Left ventricle myocardium inferior (tissue), 1 donor: Measurements from ENCODE around the gene CTDSPL2. TPM values are rescaled to one million over a fixed set of nuclear protein-coding genes. Genes with fewer than 3 reads are reported as not detected.

Source experiments
- DNase-seq: peaks from one replicate; pipeline ENCODE4 v3.0.0-alpha.2; 2020
- H3K27ac ChIP-seq: fragments of 200-600 bp; replicated peaks from 2 replicates; pipeline ENCODE4 v1.8.0; 2021
- H3K27me3 ChIP-seq: fragments of 200-600 bp; 2 replicates; pipeline ENCODE4 v1.8.0; 2021; ENCODE audit warnings: low read depth
- H3K36me3 ChIP-seq: fragments of 200-600 bp; 2 replicates; pipeline ENCODE4 v1.8.0; 2021
- H3K4me1 ChIP-seq: fragments of 200-600 bp; 2 replicates; pipeline ENCODE4 v1.8.0; 2021
- H3K4me3 ChIP-seq: fragments of 200-600 bp; 2 replicates; pipeline ENCODE4 v1.8.0; 2021; ENCODE audit warnings: mild to moderate bottlenecking, moderate library complexity
- H3K9me3 ChIP-seq: fragments of 200-600 bp; replicated peaks from 2 replicates; pipeline ENCODE4 v1.8.0; 2021
- CTCF ChIP-seq: fragments of 200-600 bp; IDR thresholded peaks from 2 replicates; pipeline ENCODE4 v1.8.0; 2021; ENCODE audit warnings: antibody characterized with exemption, mild to moderate bottlenecking, borderline replicate concordance
- intact Hi-C: fragments of 100-400 bp; cut with micrococcal nuclease; formaldehyde crosslinking; loops from one replicate; pipeline ENCODE4 v1.11.0; 2022
- total RNA-seq: library from RNA; stranded (reverse); fragmentation: NEBNext Ultra II Directional; extraction: Animal tissue kit (Norgen Biotek cat#: 25700); gene quantifications from one replicate; pipeline ENCODE4 v1.2.1, GENCODE V29; 2021
- donor health status: DM: no; HTN: yes; CAD: no; lungs with severe emphysema.

Gene CTDSPL2
- total RNA-seq, 1 donor from 2014 or later: 14.7 TPM

GRCh38 chr15:44573386-44573785, 146.0 kb downstream of the CTDSPL2 start:
- no peaks in the 10 kb centered on the region for H3K27me3 ChIP-seq
- H3K36me3 ChIP-seq: peaks cover 54% of the 10 kb centered on the region
- intact Hi-C loops: no loop called here
- H3K4me1 ChIP-seq: peaks cover 15% of the 10 kb centered on the region
- no peak overlapping the region for H3K27ac ChIP-seq
- no peak for TF ChIP-seq CTCF
- no peak for DNase-seq
- H3K9me3 ChIP-seq: no peaks in the 10 kb centered on the region
- no peak overlapping the region for H3K4me3 ChIP-seq

GRCh38 chr15:44574734-44575133, 147.3 kb downstream of the CTDSPL2 start:
- Histone ChIP-seq H3K27ac (no peak overlapping the region), H3K9me3 (no peaks in the 10 kb centered on the region), H3K4me3 (no peak overlapping the region), H3K36me3 (peaks cover 44% of the 10 kb centered on the region), H3K4me1 (peaks cover 18% of the 10 kb centered on the region), H3K27me3 (no peaks in the 10 kb centered on the region)
- TF ChIP-seq CTCF: no peak
- intact Hi-C loops: no loop called here
- DNase-seq: no peak

Other genes with a start within 250 kb of the CTDSPL2 start
- 62.4 TPM for gene FRMD5, start 232.4 kb upstream of the CTDSPL2 start, total RNA-seq
- 27.6 TPM for gene GOLM2, start 138.9 kb upstream of the CTDSPL2 start, total RNA-seq
- gene EIF3J, start 109.5 kb downstream of the CTDSPL2 start, total RNA-seq: 83.5 TPM
- 49.6 TPM for gene SPG11, start 236.0 kb downstream of the CTDSPL2 start, total RNA-seq